CD14-positive monocyte (primary cell): ENCODE measurements around the gene SET. TPM values are rescaled to one million over a fixed set of nuclear protein-coding genes. Genes with fewer than 3 reads are reported as not detected.

ENCODE experiments used
- DNase-seq, 3 donors: peaks; one replicate each; pipeline ENCODE4 v3.0.0-alpha.2; 2011 to 2022
- H2AFZ ChIP-seq: 2 replicates; pipeline ENCODE4 v1.6.0; 2012; ENCODE audit warnings: mild to moderate bottlenecking, low read depth, low read length, inconsistent platforms; ENCODE audit not compliant: insufficient read depth, poor library complexity, severe bottlenecking
- H3K27ac ChIP-seq, 2 donors: 1 replicate in 1 of 2; 2 replicates in 1 of 2; pipeline ENCODE4 v1.5.1; 2012 to 2013; ENCODE audit warnings: low read length in 2 of 2, control low read depth in 1 of 2, inconsistent platforms in 1 of 2, low read depth in 1 of 2, mild to moderate bottlenecking in 1 of 2
- H3K27me3 ChIP-seq, 2 donors: one replicate each; pipeline versions ENCODE4 v1.6.0 to v1.6.1; 2011 to 2013; ENCODE audit warnings: low read length in 2 of 2; ENCODE audit not compliant: control insufficient read depth in 2 of 2, insufficient read depth in 2 of 2
- H3K36me3 ChIP-seq, 2 donors: replicated peaks in 1 of 2; 1 replicate in 1 of 2; 2 replicates in 1 of 2; pipeline versions ENCODE4 v1.5.1 to v1.6.1; 2012 to 2013; ENCODE audit warnings: low read length in 2 of 2, control low read depth in 1 of 2, inconsistent platforms in 1 of 2, mild to moderate bottlenecking in 1 of 2; ENCODE audit not compliant: insufficient read depth in 2 of 2, control insufficient read depth in 1 of 2
- H3K4me1 ChIP-seq, 2 donors: 1 replicate in 1 of 2; 2 replicates in 1 of 2; pipeline versions ENCODE4 v1.5.1 to v1.6.1; 2012 to 2013; ENCODE audit warnings: low read length in 2 of 2, control low read depth in 1 of 2, inconsistent platforms in 1 of 2, mild to moderate bottlenecking in 1 of 2, moderate library complexity in 1 of 2; ENCODE audit not compliant: insufficient read depth in 2 of 2, control insufficient read depth in 1 of 2
- H3K4me2 ChIP-seq: replicated peaks from 2 replicates; pipeline ENCODE3; 2012; ENCODE audit warnings: low read length, moderate library complexity, mild to moderate bottlenecking; ENCODE audit not compliant: poor library complexity, severe bottlenecking; ENCODE audit errors: extremely low read depth
- H3K4me3 ChIP-seq, 3 experiments: fragments of 200-600 bp in 1 of 3; sonication (generic) in 1 of 3; replicated peaks in 1 of 3; 1 replicate in 2 of 3; 2 replicates in 1 of 3; pipeline ENCODE4 v1.5.1; 2011 to 2013; ENCODE audit warnings: low read length in 3 of 3, mild to moderate bottlenecking in 3 of 3, control low read depth in 2 of 3, low read depth in 2 of 3, inconsistent platforms in 1 of 3, moderate library complexity in 1 of 3
- H3K79me2 ChIP-seq: 2 replicates; pipeline ENCODE4 v1.6.0; 2012; ENCODE audit warnings: mild to moderate bottlenecking, control low read depth, inconsistent platforms, low read length, moderate library complexity; ENCODE audit not compliant: insufficient read depth
- H3K9ac ChIP-seq: 2 replicates; pipeline ENCODE4 v1.6.0; 2017; ENCODE audit warnings: low read length, mild to moderate bottlenecking; ENCODE audit not compliant: insufficient read depth, poor library complexity, severe bottlenecking
- H3K9me3 ChIP-seq, 2 donors: replicated peaks in 1 of 2; 1 replicate in 1 of 2; 2 replicates in 1 of 2; pipeline versions ENCODE4 v1.5.1 to v1.6.1; 2012 to 2013; ENCODE audit warnings: low read length in 2 of 2, control low read depth in 1 of 2; ENCODE audit not compliant: control insufficient read depth in 1 of 2, insufficient read depth in 1 of 2
- H4K20me1 ChIP-seq: 2 replicates; pipeline ENCODE4 v1.6.0; 2012; ENCODE audit warnings: mild to moderate bottlenecking, low read length, control low read depth, moderate library complexity; ENCODE audit not compliant: insufficient read depth
- H3K27ac Mint-ChIP-seq, 7 donors: one replicate each; pipeline ENCODE4 v1.8.0; 2020; ENCODE audit warnings: mild to moderate bottlenecking in 7 of 7, mixed read lengths in 7 of 7, moderate library complexity in 6 of 7, inconsistent platforms in 2 of 7
- H3K27me3 Mint-ChIP-seq, 3 donors: one replicate each; pipeline ENCODE4 v1.8.0; 2021 to 2022; ENCODE audit warnings: low read depth in 3 of 3, mild to moderate bottlenecking in 3 of 3, mixed read lengths in 3 of 3, moderate library complexity in 3 of 3, inconsistent platforms in 1 of 3
- H3K36me3 Mint-ChIP-seq, 2 donors: one replicate each; pipeline ENCODE4 v1.8.0; 2020; ENCODE audit warnings: mixed read lengths in 2 of 2, inconsistent platforms in 1 of 2, mild to moderate bottlenecking in 1 of 2
- H3K4me1 Mint-ChIP-seq: one replicate; pipeline ENCODE4 v1.8.0; 2020; ENCODE audit warnings: mild to moderate bottlenecking, mixed read lengths
- H3K4me3 Mint-ChIP-seq, 2 donors: one replicate each; pipeline ENCODE4 v1.8.0; 2020; ENCODE audit warnings: mild to moderate bottlenecking in 2 of 2, mixed read lengths in 2 of 2, moderate library complexity in 1 of 2
- H3K9me3 Mint-ChIP-seq, 7 donors: one replicate each; pipeline ENCODE4 v1.8.0; 2020 to 2022; ENCODE audit warnings: mixed read lengths in 7 of 7, mild to moderate bottlenecking in 6 of 7, moderate library complexity in 6 of 7, inconsistent platforms in 2 of 7
- WGBS: methylation state at CpG from one replicate; pipeline ENCODE4 v1.1.5; 2013; ENCODE audit warnings: missing lambda C conversion rate; ENCODE audit not compliant: insufficient coverage; 5-methylcytosine and 5-hydroxymethylcytosine counted together
- intact Hi-C, 2 donors: fragments of 100-400 bp; cut with micrococcal nuclease; formaldehyde crosslinking; loops; one replicate each; pipeline versions ENCODE4 v1.15.0 to v1.15.1; 2023
- polyA plus RNA-seq, 3 donors: library from polyadenylated mRNA; depleted of rRNA in 1 of 3; unstranded in 2 of 3; stranded (reverse) in 1 of 3; fragments of 300-500 nt in 2 of 3; fragments of >200 nt in 1 of 3; fragmentation: Illumina TruSeq in 2 of 3; gene quantifications; 1 replicate in 2 of 3; 2 replicates in 1 of 3; pipeline ENCODE4 v1.2.3, GENCODE V29; 2012 to 2021
- TF ChIP-seq, protein P1 (sequence below): fragments of 200-600 bp; IDR thresholded peaks from one replicate; pipeline ENCODE4 v1.8.0; 2022; ENCODE audit warnings: antibody characterized with exemption, mild to moderate bottlenecking

Gene SET
- polyA plus RNA-seq, 3 donors = 56.2 to 124 (median 114) TPM

DNA sequence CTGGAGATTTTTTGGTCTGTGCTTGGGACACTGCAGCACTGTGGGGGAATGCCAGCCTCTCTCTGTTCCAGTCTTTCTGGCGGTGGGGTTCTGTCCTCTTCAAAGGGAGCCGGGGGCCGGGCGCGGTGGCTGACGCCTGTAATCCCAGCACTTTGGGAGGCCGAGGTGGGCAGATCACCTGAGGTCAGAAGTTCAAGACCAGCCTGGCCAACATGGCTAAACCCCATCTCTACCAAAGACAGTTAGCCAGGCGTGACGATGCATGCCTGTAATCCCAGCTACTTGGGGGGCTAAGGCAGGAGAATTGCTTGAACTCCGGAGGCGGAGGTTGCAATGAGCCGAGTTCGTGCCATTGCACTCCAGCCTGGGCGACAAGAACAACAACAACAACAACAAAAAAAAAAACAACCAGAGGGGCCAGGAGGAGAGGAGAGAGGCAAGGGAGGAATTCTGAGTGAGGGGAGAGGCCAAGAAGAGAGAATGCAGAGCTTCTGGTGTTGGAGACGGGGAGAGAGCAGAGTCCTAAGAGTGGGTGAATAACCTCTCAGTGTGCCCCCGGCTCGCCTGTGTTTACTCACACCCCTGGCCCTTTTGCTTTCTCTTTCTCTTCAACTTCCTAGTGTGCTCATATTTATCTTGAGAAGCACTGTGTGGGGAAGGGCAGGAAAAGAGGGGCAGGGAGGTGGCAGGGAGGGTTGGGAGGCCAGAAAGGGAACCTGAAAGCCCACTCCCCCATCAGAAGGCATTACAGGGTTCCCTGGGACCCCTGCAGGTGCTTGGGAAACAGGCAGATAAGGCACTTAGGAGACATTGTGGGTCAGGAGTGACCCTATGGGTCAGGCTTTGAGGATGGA lies 3.2 kb upstream of the SET start:
- peaks cover 55% of the 10 kb centered on the region for H3K4me1 Mint-ChIP-seq
- intact Hi-C loops = no loop called here
- H3K4me2 ChIP-seq = peak overlapping the region; percentile 93
- H3K36me3 Mint-ChIP-seq = peaks cover 2 to 3% of the 10 kb centered on the region in 2 donors
- WGBS = 53% methylated on average over 3 of the region's 17 CpGs
- peaks cover 0 to 3% (median 2%) of the 10 kb centered on the region in 3 donors for H3K27me3 Mint-ChIP-seq
- peak overlapping the region; percentile 95 to 98 (median 97) for H3K27ac Mint-ChIP-seq
- peak overlapping the region; percentile 66 to 100 (median 96) for H3K4me3 ChIP-seq
- H3K27ac ChIP-seq = peak overlapping the region; percentile 83 to 97
- TF ChIP-seq, protein P1, sequence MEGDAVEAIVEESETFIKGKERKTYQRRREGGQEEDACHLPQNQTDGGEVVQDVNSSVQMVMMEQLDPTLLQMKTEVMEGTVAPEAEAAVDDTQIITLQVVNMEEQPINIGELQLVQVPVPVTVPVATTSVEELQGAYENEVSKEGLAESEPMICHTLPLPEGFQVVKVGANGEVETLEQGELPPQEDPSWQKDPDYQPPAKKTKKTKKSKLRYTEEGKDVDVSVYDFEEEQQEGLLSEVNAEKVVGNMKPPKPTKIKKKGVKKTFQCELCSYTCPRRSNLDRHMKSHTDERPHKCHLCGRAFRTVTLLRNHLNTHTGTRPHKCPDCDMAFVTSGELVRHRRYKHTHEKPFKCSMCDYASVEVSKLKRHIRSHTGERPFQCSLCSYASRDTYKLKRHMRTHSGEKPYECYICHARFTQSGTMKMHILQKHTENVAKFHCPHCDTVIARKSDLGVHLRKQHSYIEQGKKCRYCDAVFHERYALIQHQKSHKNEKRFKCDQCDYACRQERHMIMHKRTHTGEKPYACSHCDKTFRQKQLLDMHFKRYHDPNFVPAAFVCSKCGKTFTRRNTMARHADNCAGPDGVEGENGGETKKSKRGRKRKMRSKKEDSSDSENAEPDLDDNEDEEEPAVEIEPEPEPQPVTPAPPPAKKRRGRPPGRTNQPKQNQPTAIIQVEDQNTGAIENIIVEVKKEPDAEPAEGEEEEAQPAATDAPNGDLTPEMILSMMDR = no peak
- peak; percentile 33 to 59 (median 53) for DNase-seq
- H3K9ac ChIP-seq = peak overlapping the region; percentile 59
- peak overlapping the region; percentile 94 to 99 for H3K4me3 Mint-ChIP-seq
- peaks cover 62% of the 10 kb centered on the region for H3K79me2 ChIP-seq
- H4K20me1 ChIP-seq = peaks cover 17% of the 10 kb centered on the region
- H3K9me3 ChIP-seq = peaks cover 0 to 3% of the 10 kb centered on the region in 2 donors
- H2AFZ ChIP-seq = peak overlapping the region; percentile 83
- H3K27me3 ChIP-seq = no peaks in the 10 kb centered on the region
- no peaks in the 10 kb centered on the region for H3K36me3 ChIP-seq
- peaks cover 57 to 66% of the 10 kb centered on the region in 2 donors for H3K4me1 ChIP-seq
- peaks cover 0 to 6% (median 3%) of the 10 kb centered on the region in 7 donors for H3K9me3 Mint-ChIP-seq

DNA sequence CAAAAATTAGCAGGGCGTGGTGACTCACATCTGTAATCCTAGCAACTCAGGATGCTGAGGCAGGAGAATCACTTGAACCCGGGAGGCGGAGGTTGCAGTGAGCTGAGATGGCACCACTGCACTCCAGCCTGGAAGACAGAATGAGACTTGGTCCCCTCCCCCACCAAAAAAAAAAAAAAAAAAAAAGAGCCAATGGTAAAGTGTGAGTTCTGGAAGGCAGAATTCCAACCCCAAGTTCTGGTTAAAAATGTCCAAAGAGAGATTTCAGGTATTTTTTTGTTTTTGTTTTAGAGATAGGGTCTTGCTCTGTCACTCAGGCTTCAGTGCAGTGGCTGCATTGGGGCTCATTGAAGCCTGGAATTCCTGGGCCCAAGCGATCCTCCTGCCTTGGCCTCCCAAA lies 1.6 kb upstream of the SET start:
- peaks cover 78% of the 10 kb centered on the region for H3K79me2 ChIP-seq
- peak overlapping the region in 6 of 7 donors; percentile 20 to 94 (median 66) for H3K27ac Mint-ChIP-seq
- 100% methylated on average over 2 of the region's 4 CpGs for WGBS
- TF ChIP-seq, protein P1 = no peak
- DNase-seq = no peak
- H3K4me3 ChIP-seq = no peak overlapping the region
- H3K4me1 ChIP-seq = peaks cover 63 to 73% of the 10 kb centered on the region in 2 donors
- peaks cover 65% of the 10 kb centered on the region for H3K4me1 Mint-ChIP-seq
- intact Hi-C loops = no loop called here
- no peak overlapping the region for H2AFZ ChIP-seq
- H3K27me3 Mint-ChIP-seq = peaks cover 0 to 3% (median 2%) of the 10 kb centered on the region in 3 donors
- H3K36me3 Mint-ChIP-seq = peaks cover 14% of the 10 kb centered on the region in 2 donors
- H3K27ac ChIP-seq = peak overlapping the region in 1 of 2 donors; percentile 97
- H3K9me3 ChIP-seq = peaks cover 0 to 3% of the 10 kb centered on the region in 2 donors
- peaks cover 0 to 6% (median 3%) of the 10 kb centered on the region in 7 donors for H3K9me3 Mint-ChIP-seq
- no peak overlapping the region for H3K4me3 Mint-ChIP-seq
- H3K4me2 ChIP-seq = no peak overlapping the region
- H3K9ac ChIP-seq = no peak overlapping the region
- H3K27me3 ChIP-seq = no peaks in the 10 kb centered on the region
- H4K20me1 ChIP-seq = peaks cover 25% of the 10 kb centered on the region
- peaks cover 12% of the 10 kb centered on the region in 2 donors for H3K36me3 ChIP-seq
